Spinal cord (tissue), 10 donors: ENCODE results near the gene SRP9. TPM values are rescaled to one million over a fixed set of nuclear protein-coding genes. Genes with fewer than 3 reads are reported as not detected.

Experiments used
- DNase-seq, 6 donors: peaks; one replicate each; pipeline versions ENCODE4 v3.0.0 to v3.0.0-alpha.2; 2013 to 2015; ENCODE audit warnings: low spot score in 6 of 6, low read depth in 4 of 6
- H3K27ac ChIP-seq: one replicate; pipeline ENCODE4 v1.5.1; 2013; ENCODE audit warnings: low read depth, low read length, control low read depth
- H3K27me3 ChIP-seq: one replicate; pipeline ENCODE4 v1.6.1; 2013; ENCODE audit warnings: low read length; ENCODE audit not compliant: control insufficient read depth, insufficient read depth
- H3K36me3 ChIP-seq: one replicate; pipeline ENCODE4 v1.6.1; 2013; ENCODE audit warnings: low read length; ENCODE audit not compliant: control insufficient read depth, insufficient read depth
- H3K4me1 ChIP-seq: one replicate; pipeline ENCODE4 v1.6.1; 2013; ENCODE audit warnings: low read length; ENCODE audit not compliant: control insufficient read depth, insufficient read depth
- H3K4me3 ChIP-seq: one replicate; pipeline ENCODE4 v1.5.1; 2013; ENCODE audit warnings: low read depth, low read length, control low read depth
- H3K9me3 ChIP-seq: one replicate; pipeline ENCODE4 v1.6.1; 2013; ENCODE audit warnings: low read length; ENCODE audit not compliant: control insufficient read depth, insufficient read depth
- WGBS: methylation state at CpG from one replicate; pipeline ENCODE4 v1.1.5; 2013; ENCODE audit warnings: missing lambda C conversion rate; ENCODE audit not compliant: insufficient coverage; 5-methylcytosine and 5-hydroxymethylcytosine counted together
- long read RNA-seq, 4 donors: transcript quantifications; one replicate each; lab custom pipeline, GENCODE V29; 2026
- polyA plus RNA-seq, 2 donors: library from polyadenylated mRNA; unstranded; fragments of 120-200 nt; gene quantifications; one replicate each; pipeline ENCODE4 v1.2.1, GENCODE V29; 2013; ENCODE audit not compliant: insufficient read length in 2 of 2
- total RNA-seq, 2 donors: library from RNA; depleted of rRNA in 1 of 2; stranded (reverse); fragments of 120-200 nt in 1 of 2; fragments of >200 nt in 1 of 2; gene quantifications; one replicate each; pipeline versions ENCODE4 v1.2.3 to v1.2.4, GENCODE V29; 2013 to 2014
- donor health status: healthy.

SRP9 gene, protein sequence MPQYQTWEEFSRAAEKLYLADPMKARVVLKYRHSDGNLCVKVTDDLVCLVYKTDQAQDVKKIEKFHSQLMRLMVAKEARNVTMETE
- 100 to 1,000 TPM; 275 to 374 TPM for total RNA-seq
- polyA plus RNA-seq, result 100 to 1,000 TPM; 349 to 427 TPM
- long read RNA-seq, donor 1, transcript SRP9-203 (4 exons, 1,596 nt), result minor isoform, 44 of 358 reads
- long read RNA-seq, donor 1, transcript SRP9-201 (3 exons, 1,480 nt), result major isoform, 300 of 358 reads
- long read RNA-seq, donor 1, partial matches to known transcripts, result 0 of 358 reads
- long read RNA-seq, donor 1, other reads (novel, unspliced or antisense), result 9 of 358 reads
- long read RNA-seq, donor 2, transcript SRP9-201 (3 exons, 1,480 nt), result major isoform, 103 of 117 reads
- long read RNA-seq, donor 2, transcript SRP9-203 (4 exons, 1,596 nt), result minor isoform, 14 of 117 reads
- long read RNA-seq, donor 2, partial matches to known transcripts, result 0 of 117 reads
- long read RNA-seq, donor 2, other reads (novel, unspliced or antisense), result 0 of 117 reads
- long read RNA-seq, donor 3, transcript SRP9-201 (3 exons, 1,480 nt), result major isoform, 135 of 169 reads
- long read RNA-seq, donor 3, transcript SRP9-203 (4 exons, 1,596 nt), result minor isoform, 24 of 169 reads
- long read RNA-seq, donor 3, partial matches to known transcripts, result 0 of 169 reads
- long read RNA-seq, donor 3, other reads (novel, unspliced or antisense), result 7 of 169 reads
- long read RNA-seq, donor 4, transcript SRP9-203 (4 exons, 1,596 nt), result minor isoform, 52 of 414 reads
- long read RNA-seq, donor 4, transcript SRP9-201 (3 exons, 1,480 nt), result major isoform, 340 of 414 reads
- long read RNA-seq, donor 4, partial matches to known transcripts, result 11 of 414 reads
- long read RNA-seq, donor 4, other reads (novel, unspliced or antisense), result 7 of 414 reads

DNA sequence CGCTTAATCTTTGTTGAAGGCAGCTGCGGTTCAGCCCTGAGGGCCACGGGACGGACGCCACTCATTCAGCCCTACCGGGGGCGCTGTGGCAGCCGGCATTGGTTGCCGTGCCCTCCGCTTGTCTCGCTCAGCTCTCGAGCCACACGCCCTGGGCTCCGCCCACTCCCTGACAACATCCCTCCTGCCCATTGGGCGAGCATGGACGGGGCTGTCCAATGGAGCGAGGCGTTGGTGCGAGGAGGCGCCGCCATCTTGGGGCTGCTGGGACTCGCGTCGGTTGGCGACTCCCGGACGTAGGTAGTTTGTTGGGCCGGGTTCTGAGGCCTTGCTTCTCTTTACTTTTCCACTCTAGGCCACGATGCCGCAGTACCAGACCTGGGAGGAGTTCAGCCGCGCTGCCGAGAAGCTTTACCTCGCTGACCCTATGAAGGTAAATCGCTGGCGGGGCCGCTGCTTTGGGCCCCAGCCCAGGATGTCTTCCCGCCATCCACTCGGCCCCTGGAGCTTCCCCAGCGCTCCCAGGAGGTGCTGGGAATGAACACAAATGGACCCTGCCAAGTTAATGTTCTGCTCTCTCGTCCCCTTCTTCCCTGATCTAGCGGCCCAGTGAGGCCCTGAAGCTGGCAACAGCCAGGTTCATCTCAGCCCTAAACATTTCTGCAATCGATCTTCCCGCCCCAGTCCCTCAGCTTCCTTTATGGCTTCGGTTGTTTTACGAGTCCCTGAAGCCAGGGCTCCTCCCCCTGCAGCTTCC lies at the start of gene SRP9:
SRP9 (plus strand) TSS at position 244 of the 754 bp plus-strand sequence; CDS start at position 359, 115 bp downstream.
- peak within 1 kb of the TSS; percentile 97 for H3K27ac ChIP-seq
- no peaks in the 10 kb centered on the region for H3K27me3 ChIP-seq
- H3K4me1 ChIP-seq, result peaks cover 18% of the 10 kb centered on the region
- DNase-seq, result peak; percentile 95 to 100 (median 98)
- peak within 1 kb of the TSS; percentile 97 for H3K4me3 ChIP-seq
- no peaks in the 10 kb centered on the region for H3K36me3 ChIP-seq
- WGBS, result 0% methylated on average over 26 of the region's 46 CpGs
- H3K9me3 ChIP-seq, result no peaks in the 10 kb centered on the region

DNA sequence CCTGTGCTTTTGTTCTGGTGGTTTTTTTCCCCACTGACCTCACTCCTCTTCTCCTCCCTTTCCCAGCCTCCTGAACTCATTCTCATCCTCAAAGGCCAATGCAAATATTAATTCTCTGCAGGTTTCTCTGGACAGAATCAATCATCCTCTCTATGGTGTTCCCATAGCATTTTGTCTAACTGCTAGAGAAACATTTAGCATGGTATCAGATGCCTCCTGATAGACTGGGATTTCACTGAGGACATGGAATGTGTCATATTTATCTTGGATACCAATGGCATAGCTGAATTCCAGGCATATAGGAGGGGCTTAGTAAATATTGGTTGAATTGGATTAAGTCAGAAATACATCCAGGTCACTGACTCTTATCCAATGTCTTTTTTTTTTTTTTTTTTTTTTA lies 46.1 kb upstream of the SRP9 start:
- Histone ChIP-seq H3K36me3 (no peaks in the 10 kb centered on the region), H3K4me3 (no peak overlapping the region), H3K27me3 (no peaks in the 10 kb centered on the region), H3K27ac (peak overlapping the region; percentile 55), H3K9me3 (no peaks in the 10 kb centered on the region), H3K4me1 (peaks cover 6% of the 10 kb centered on the region)
- DNase-seq, result peak in 1 of 6 donors; percentile 76

DNA sequence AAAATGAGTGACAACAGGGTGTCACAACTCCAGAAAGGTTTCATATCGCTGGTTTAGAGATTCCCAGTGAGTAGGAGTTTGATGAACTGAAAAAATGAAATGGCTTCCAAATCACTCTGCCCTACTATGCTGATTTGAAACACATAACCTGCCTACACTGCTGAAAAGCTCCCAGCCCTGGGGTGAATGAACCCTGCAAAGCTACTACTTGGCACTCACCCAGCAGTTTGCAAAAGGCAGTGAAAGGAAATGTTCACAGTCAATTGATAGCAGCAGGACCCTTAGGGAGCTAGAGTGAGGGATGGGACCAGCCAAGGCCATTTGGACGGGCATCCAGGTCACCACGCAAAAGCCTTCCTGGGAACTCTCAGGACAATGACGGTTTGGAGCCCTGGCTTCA lies 44.4 kb upstream of the SRP9 start:
- peak in 1 of 6 donors; percentile 59 for DNase-seq

DNA sequence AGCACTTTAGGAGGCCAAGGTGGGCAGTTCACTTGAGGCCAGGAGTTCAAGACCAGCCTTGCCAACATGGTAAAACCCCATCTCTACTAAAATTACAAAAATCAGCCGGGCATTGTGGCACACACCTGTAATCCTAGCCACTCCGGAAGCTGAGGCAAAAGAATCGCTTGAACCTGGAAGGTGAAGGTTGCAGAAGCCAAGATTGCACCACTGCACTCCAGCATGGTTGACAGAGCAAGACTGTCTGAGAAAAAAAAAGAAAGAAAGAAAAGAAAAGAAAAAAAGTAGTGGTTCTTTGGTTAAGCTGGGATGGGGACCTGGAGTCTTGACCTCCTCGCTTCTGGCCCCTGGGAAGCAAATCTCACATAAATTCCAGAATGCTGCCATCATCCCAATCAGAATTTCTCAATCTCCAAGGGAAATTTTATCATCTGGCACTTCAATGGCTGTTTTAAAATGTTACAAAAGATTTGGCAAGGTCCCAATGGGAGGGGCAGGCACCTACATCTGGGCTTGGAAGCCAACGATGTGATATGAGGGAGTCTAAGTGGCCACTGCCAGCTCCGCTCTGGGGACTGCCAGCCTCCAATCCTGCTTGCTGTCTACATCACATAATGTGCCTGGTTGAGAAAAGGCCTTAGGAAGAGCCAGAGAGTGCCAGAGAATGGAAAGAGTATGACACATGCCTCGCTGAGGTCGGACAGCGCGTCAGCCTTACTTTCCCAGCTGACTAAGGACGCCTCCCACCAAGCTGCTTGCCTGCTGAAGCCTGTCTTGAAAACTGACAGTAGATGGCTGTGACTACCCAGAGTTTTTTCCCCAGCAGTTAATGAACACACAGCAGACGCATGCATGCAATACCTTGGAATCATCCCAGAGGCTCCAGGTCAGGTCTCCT lies 42.1 kb upstream of the SRP9 start:
- peak in 2 of 6 donors; percentile 45 to 69 for DNase-seq
- 49% methylated on average over 9 of the region's 12 CpGs for WGBS
- Histone ChIP-seq H3K4me1 (peaks cover 12% of the 10 kb centered on the region), H3K27me3 (no peaks in the 10 kb centered on the region), H3K27ac (peak overlapping the region; percentile 17), H3K9me3 (no peaks in the 10 kb centered on the region), H3K36me3 (no peaks in the 10 kb centered on the region), H3K4me3 (no peak overlapping the region)

More for the DNA sequence above, 44.4 kb upstream of the SRP9 start:
- Histone ChIP-seq H3K9me3 (no peaks in the 10 kb centered on the region), H3K36me3 (no peaks in the 10 kb centered on the region), H3K27ac (no peak overlapping the region), H3K27me3 (no peaks in the 10 kb centered on the region), H3K4me1 (peaks cover 12% of the 10 kb centered on the region), H3K4me3 (no peak overlapping the region)
- 19% methylated on average over 2 of the region's 4 CpGs for WGBS

DNA sequence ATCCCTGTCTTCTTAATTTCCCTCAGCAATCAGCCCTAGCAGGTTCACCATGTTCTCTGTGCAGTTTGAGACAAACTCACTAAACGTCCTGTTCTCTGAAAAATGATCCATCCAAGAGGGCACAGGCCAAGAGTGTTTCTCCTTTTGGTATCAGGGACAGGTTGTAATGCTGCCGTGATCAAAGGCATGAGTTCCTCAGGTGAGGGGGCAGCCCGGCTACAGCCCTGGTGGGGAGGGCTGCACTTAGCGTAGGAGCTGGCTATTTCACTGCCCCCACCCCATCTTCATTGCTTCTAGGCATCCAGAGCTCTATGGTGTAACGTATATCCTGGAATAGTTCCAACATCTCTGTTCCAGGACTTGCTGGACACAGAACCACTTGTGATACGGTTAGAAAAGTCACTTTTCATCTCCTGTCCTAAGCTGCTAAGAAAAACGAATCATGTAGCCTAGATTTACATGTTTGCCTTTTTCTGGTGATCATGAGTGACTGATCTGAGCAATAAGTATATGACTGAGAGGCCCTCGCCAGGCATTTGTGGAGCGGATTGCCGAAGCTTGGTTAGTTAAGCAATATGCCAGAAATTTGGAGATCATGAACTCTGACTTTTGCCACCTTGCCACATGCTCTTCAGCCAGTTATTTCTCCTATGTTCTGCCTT lies 41.1 kb upstream of the SRP9 start:
- no peak overlapping the region for H3K4me3 ChIP-seq
- DNase-seq, result no peak
- H3K27ac ChIP-seq, result peak overlapping the region; percentile 17
- H3K36me3 ChIP-seq, result no peaks in the 10 kb centered on the region
- no peaks in the 10 kb centered on the region for H3K27me3 ChIP-seq
- no peaks in the 10 kb centered on the region for H3K9me3 ChIP-seq
- peaks cover 12% of the 10 kb centered on the region for H3K4me1 ChIP-seq
- 69% methylated on average over 7 of the region's 10 CpGs for WGBS

DNA sequence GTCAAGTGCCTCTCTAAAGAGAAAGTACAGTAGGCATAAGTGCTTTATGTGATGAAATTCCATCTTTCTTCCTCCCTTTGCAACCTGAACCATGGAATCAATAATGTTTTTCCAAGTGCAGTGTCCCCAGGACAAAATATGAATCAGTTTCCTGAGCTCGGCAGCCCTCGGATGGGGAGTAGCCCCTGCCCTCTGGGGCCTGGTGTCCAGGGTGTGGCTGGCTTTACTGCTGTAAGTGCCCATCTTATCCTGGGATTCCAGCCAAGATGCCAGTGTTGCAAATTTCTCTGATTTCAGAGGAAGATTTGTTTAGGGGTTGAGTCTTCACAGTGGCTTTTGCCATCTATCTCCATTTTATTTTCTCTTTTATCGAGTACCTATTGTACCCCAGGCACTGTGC lies 40.5 kb upstream of the SRP9 start:
- WGBS, result 40% methylated on average over 1 of the region's 3 CpGs

DNA sequence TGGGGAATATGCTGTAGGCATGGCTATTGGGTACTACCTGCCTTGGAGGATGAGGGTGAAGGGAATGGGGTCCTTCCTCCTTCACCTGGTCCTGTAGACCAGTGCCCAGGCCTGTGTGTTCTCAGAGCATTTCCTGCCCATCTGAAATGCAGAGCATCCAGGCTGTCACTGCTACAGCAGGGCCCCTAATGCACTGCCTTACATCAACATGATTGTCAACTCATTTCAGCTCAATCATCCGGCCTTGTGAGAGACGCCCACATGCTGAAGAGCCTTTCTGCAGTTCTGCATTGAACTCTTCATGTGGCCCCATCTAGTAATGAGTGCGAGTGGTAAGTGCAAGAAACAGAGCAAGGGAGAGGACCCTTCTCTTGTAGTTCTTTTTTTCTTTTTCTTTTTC lies 39.8 kb upstream of the SRP9 start:
- no CpG with 5 or more reads among the region's 3 CpGs for WGBS
- Histone ChIP-seq H3K4me3 (no peak overlapping the region), H3K4me1 (peaks cover 12% of the 10 kb centered on the region), H3K27me3 (no peaks in the 10 kb centered on the region), H3K9me3 (no peaks in the 10 kb centered on the region), H3K36me3 (no peaks in the 10 kb centered on the region), H3K27ac (no peak overlapping the region)
- no peak for DNase-seq

More for the DNA sequence above, 40.5 kb upstream of the SRP9 start:
- DNase-seq, result peak in 1 of 6 donors; percentile 50
- Histone ChIP-seq H3K4me3 (no peak overlapping the region), H3K4me1 (peaks cover 12% of the 10 kb centered on the region), H3K36me3 (no peaks in the 10 kb centered on the region), H3K27me3 (no peaks in the 10 kb centered on the region), H3K27ac (no peak overlapping the region), H3K9me3 (no peaks in the 10 kb centered on the region)

DNA sequence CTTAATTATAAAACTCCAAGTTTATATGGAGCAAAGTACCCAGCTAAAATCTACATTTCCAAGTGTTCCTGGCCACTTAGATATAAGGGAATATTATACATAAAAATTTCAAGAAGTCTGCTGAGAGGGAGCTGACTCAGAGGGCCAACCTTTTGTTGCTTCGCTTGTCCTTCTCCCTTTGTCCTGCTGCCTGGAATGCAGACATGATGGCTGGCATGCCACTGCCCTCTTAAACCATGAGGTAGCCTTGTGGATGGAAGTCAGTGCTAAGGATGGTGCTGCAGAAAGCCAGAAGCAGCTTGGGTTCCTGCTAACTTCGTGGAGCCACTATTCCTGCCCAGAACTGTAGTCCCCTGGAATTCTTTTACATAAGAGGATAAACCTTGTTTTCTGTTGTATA lies 38.9 kb upstream of the SRP9 start:
- H3K27me3 ChIP-seq, result no peaks in the 10 kb centered on the region
- DNase-seq, result no peak
- H3K27ac ChIP-seq, result no peak overlapping the region
- H3K9me3 ChIP-seq, result no peaks in the 10 kb centered on the region
- 100% methylated on average over 1 of the region's 2 CpGs for WGBS
- no peak overlapping the region for H3K4me3 ChIP-seq
- no peaks in the 10 kb centered on the region for H3K36me3 ChIP-seq
- H3K4me1 ChIP-seq, result peaks cover 8% of the 10 kb centered on the region
